Islet precursor cell (in vitro differentiated cells): Measurements from ENCODE around the gene SULT1A2.
"Not testable (repeated sequence)": the region's sequence is repeated elsewhere in the genome, so short reads cannot be mapped to it uniquely, and the experiment has no call there.

Experiments
- DNase-seq: peaks from one replicate; pipeline ENCODE4 v3.0.0-alpha.2; 2018

SULT1A2 gene

DNA sequence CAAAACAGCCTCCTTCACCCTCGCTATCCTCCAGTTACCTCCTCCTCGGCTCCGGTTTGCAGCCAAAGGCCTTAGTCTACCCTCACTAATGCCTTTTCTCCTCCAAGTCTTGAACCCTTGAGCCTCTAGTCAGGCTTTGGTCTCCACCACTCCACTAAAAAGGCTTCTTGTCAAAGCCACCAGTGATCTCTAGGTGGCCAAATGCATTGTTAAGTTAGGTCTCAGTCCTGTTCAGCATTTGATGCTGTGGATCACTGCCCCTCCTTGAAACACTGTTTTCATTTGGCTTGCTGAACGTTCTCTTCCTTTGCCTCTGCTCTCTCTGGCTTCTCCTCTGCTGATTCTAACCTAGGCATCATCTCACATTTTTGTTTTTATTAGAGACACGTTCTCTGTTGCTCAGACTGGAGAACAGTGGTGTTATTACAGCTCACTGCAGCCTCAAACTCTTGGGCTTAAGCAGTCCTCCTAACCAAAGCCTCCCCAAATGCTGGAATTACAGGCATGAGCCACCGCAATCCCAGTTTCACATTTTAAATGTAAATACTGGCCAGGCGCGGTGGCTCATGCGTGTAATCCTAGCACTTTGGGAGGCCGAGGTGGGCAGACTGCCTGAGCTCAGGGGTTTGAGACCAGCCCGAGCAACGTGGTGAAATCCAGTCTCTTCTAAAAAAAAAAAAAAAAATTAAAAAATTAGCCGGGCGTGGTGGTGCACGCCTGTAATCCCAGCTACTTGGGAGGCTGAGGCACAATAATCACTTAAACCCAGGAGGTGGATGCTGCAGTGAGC, 42.0 kb downstream of the SULT1A2 start:
- DNase-seq = no peak

DNA sequence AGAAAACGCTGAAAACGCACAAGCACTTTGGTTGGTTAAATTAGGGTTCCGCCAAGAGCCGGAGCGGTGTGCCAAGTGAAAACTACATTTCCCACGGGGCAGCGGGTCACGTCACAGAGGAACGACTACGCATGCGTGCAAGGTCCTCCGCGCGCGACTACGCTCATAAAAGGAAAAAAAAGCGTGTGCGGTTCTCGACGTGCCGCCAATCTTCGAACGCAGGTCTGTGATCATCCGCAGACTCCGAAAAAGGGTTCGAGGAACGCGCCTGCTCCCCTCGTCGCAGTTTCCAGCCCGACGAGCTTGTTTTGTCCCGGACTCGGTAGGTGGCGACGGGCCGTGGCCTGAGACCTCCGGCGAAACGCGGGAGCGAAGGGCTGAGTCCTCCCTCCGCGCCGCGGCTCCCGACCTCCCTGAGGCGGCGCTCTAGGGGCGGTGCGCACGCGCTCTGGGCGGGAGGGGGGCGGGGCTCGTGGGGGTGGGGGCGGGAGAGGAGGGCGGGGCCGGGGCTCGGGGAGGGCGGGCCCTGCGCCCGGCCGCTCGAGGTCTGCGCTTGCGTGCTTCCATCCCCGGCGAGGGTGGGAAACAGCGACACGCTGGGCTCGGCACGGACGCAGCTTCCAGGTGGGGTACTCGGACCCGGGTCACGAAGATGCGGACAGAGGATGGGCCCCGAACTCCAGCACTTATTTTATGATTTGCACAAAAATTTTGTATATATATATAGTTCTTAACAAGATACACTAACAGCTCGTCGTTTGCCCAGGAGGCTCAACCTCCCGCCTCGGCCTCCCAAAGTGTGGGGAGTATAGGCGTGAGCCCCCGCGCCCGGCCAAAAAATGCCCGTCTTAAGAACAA, 42.8 kb downstream of the SULT1A2 start, which contains the start of gene SGF29:
Gene SGF29 (plus strand): TSS at position 145 of the 858 bp plus-strand sequence. CDS start 27,150 bp downstream, outside the sequence.
- peak; percentile 92 for DNase-seq

DNA sequence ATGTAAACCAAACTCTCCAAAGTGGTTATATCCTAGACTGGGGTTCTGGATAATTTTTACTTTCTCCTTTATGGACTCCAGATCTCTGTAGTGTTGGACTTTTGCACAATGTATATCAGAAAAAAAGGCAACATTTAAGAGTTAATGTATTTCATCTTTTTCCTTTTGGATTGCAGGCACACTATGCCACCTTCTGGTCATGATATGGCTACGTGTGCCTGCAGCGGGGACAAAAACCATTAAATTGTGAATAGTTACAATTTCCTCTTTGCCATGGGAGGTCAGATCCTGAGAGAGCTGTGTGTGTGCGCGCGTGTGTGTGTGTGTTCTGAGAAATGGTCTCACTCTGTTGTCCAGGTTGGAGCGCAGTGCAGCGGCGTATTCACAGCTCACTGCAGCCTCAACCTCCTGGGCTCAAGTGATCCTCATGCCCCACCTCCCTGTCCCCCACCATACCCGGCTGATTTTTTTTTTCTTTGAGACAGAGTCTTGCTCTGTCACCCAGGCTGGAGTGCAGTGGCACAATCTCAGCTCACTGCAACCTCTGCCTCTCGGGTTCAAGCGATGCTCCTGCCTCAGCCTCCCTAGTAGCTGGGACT, 47.5 kb downstream of the SULT1A2 start:
- no peak for DNase-seq

DNA sequence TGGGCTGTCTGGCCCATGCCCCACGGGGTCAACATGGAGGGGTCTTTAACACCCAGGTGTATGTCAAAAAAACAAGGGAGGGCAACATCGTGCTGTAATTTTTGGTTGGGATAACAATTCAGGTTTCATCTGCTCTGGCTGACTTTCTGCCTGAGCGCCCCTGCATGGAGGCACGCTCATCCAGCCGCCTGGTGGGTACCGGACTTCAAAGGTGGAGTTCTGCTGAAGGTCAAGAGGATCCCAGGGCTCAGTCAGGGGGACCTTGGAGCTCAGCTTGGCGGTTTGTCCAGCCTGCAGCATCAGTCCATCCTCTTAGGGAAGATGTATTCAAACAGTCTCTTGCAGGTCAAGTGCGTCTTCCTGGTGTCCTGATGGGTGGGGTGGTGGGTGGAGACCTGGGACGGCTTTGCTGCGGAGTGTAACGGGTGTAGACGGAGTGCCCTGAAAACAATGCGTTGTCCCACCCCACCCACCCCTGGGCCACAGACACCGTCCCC, 48.5 kb downstream of the SULT1A2 start:
- no peak for DNase-seq

DNA sequence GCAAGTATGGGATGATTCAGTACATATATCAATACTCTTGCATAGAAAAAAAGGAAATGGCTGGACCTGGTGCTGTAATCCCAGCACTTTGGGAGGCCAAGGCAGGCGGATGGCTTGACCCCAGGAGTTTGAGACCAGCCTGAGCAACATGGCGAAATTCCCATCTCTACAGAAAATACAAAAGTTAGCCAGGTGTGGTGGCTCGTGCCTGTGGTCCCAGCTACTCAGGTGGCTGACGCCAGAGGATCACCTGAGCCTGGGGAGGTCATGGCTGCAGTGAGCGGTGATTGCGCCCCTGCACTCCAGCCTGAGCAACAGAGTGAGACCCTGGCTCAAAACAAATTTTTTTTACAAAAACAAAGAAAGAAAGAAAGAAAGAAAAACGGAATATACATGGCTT, 50.2 kb downstream of the SULT1A2 start:
- DNase-seq = no peak

DNA sequence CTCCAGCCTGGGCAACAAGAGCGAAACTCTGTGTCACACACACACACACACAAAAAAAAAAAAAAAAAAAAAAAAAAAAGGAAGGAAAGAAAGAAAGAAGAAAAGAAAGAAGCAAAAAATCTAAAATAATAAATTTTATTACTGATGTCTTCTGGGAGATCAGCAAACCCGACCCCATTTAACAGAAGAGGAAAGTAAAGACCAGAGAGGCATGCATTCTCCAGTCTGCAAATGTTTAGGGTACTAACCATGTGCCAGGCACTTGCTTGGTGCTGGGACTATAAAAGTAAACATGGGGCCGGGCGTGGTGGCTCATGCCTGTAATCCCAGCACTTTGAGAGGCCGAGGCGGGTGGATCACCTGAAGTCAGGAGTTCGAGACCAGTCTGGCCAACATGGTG, 50.9 kb downstream of the SULT1A2 start:
- not testable (repeated sequence) for DNase-seq

DNA sequence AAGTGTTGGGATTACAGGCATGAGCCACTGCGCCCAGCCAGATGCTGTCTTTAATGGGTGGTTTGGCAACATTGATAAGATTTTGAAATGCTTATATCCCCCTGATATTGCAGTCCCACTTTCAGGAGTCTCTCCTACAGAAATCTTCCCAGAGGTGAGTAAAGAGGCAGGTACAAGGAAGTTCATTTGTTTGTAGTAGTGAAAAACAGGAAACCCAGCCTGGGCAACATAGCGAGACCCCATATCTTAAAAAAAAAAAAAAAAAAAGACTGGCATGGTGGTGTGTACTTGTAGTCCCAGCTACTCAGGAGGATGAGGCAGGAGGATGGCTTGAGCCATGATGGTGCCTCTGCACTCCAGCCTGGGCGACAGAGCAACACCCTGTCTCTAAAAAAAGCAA, 51.9 kb downstream of the SULT1A2 start:
- DNase-seq = no peak

DNA sequence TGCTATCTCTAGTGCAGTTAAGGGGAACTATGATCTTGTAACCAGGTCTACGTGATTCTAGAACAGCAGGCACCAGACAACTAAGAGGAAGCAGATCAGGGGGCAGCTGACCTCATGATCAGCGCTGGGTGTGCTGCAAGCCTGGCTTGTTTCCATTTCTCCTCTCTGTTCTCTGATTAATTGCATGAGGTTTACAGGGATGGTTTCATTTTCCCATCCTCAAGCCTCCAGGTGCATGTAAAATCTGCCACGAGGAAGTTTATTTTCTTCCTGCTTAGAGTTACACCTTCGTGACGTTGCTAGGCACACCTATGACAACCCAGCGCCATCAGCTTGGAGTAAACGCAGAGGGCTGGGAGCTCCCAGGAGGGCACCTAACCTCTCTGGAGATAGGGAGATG, 53.8 kb downstream of the SULT1A2 start:
- DNase-seq = no peak

DNA sequence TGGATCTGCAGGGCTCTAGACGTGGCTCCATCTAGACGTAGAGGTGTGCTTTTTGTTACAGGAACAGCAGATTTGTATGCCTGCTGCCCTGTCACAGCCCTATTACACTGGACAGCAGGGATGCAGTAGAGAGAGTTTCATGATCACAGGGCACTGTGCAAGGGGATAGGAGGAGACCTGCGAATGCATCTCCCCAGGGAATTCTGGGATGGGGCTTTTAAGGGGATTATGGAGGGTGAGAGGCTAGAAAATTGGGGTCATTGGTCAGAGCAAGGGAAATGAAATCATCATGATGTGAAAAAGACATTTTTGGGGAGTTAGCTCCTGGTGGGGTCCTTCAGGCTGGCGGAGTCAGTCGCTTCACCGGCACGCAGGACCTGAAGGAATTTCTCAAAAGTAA, 54.2 kb downstream of the SULT1A2 start:
- no peak for DNase-seq
